ENCODE data around the gene MAPKAP1.

GRCh38 chr9:125558453-125559092 is 148.4 kb downstream of the MAPKAP1 start:
- no peak for TF ChIP-seq ELF4 (IDR thresholded peaks at IDR 0.05)
- TF ChIP-seq HDGF (IDR thresholded peaks at IDR 0.05; ENCODE audit: borderline replicate concordance) = no peak
- TF ChIP-seq ARNT (IDR thresholded peaks at IDR 0.05) = no peak
- no peak for TF ChIP-seq BHLHE40 (IDR thresholded peaks at IDR 0.05; ENCODE audit: borderline replicate concordance)
- no peak for TF ChIP-seq SP1 (IDR thresholded peaks at IDR 0.05)
- no peak for TF ChIP-seq FOXM1 (IDR thresholded peaks at IDR 0.05; ENCODE audit: borderline replicate concordance)
- no peak for TF ChIP-seq FOXK2 (IDR thresholded peaks at IDR 0.05)
- no peak for TF ChIP-seq ZNF384 (IDR thresholded peaks at IDR 0.05)
- no peak for TF ChIP-seq NFRKB (IDR thresholded peaks at IDR 0.05)
- no peak for TF ChIP-seq SUZ12 (IDR thresholded peaks at IDR 0.05)

Measured in HEK293T (cell line).